Measurements from ENCODE around the gene TMEM97.

Gene TMEM97

DNA sequence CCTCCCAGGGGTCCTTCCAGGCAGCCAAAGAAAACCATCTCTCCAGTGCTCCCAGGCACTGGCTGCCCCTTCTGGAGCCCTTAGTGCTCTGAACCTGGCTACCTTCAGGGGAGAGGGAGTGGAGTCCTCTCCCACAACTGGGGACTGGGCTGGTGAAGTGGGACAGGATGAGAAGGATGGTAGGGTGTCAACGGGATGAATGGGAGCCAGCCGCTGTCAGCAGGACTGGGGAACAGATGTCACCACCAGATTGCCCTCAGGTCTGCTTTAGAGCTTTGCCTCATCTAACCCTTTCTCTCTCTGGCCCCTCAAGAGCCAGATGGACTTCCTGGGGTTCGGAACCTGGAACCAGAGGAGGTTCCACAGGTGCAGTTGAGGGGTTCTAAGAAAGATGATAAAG is 46.5 kb downstream of the TMEM97 start:
- no peak for DNase-seq (ENCODE audit: low read depth)

DNA sequence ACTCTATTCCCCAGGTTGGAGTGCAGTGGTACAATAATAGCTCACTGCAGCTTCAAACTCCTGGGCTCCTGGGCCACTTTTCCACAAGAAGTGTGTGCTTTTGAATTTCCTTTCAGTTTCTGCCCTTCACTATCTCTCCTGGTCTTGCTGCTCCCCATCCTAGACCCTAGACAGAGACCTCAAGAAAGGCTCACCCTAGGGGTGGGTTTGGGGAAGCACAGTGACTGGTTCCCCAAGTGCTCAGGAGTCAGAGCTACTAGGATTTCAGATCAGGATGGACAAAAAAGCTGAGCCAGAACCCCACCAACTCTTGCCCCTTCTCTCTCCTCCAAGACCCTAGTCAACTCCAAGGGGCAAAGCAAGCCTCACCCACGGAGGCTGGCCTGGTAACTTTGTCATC is 47.6 kb downstream of the TMEM97 start:
- DNase-seq (ENCODE audit: low read depth): no peak

DNA sequence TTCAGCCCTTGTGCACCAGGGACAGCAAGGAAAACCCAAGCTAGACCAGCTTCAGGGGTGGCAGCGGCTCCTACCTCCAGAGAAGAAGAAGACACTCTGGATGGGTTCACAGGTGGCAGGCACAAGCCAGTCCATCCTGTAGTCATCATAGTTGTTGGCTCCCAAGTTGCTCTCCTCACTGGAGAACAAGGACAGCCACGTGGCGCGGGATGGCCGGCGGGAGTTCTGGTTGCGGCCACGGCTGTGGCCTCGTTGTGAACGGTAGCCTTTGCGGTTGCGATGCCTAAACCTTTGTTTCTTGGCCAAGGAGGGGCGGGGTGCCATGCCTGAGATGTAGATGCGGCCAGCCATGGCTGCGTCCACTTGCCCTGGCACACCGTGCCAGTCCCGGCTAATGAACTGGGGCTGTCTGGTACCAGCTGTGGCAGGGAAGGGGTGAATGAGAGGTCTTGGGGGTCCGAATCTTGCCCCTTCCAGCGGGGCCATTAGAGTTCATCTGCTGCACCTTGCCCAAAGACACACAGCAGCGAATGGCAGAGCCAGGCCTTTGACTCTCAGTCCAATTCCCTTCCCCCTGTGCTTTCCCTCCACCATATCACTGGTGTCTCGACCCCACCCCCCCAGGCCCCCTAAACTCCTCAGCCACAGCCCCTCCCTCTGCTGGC is 48.8 kb downstream of the TMEM97 start:
- DNase-seq (ENCODE audit: low read depth): no peak

DNA sequence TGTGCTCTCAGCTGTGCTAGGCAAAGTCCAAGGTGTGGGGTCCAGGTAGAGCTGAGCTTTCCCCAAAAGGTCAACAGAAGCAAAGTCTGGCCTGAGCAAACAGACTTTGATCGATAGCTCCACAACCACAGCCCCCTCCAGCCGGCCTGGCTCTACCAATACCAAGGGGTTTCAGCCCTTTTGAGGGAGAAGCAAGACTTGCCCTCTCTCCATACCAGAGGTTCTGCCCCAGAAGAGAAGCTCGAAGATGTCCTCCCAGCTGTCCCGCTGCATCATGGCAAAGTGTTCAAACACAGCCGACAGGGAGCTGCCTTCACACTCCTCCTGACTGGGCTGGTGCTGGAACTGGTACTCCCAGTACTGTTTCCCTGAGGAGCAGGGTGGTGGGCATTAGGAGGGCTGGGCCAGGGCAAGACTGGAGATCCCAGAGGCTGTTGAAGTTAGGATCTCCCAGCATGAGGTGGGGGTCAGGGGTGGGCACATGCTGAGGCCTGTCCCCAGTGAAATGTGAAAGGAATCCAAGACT is 49.4 kb downstream of the TMEM97 start:
- DNase-seq (ENCODE audit: low read depth): no peak

DNA sequence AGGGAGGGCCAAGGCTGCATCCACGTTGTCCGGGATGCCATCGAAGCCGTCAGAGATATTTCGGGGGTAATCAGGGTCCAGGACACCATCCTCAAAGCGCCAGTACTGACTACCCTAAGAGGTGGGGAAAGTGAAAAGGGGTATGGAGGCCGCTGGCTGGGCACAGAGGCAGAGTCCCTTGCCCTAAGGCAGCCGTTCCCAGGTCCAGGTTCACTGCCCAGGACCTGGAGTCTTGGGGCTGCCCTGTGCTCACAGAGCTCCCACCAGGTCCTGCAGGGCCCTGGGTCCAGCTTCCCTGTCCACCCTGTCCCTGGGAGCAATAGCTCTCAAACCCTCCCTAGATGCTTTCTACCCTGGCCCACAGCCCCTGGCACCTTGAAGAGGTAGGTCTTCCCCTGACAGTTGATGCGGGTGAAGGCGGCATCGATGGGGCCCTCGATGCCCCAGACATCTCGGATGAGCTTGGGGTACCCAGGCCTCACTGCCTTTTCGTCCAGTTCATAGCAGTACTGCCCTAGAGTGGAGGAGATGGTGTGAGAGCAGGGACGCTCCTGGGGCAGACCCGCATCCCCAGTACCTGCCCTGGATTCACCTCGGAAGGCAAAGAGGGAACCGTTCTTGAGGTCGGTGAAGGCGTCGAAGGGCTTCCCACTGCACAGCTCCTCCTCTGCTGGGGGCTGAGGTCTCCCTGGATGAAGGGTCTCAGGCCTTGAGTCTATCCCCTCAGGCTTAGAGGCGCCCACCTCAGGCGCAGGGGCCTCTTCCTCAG is 50.1 kb downstream of the TMEM97 start:
- DNase-seq (ENCODE audit: low read depth): no peak

DNA sequence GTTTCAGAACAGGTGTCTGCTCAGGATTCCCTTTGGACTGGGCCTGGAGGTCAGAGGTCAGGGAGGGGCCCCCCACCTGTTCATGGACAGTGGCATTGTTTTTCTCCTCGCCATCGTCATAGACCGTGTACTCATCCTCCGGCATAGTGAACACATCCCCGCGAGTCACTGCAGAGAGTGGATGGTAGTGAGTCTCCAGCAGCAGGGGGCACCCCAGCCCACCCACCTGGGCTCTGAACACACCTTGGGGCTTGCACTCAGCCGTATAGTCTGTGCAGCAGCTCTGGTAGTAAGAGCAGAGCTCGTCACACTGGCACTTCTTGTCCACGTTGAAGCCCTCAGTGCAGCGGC is 50.7 kb downstream of the TMEM97 start:
- no peak for DNase-seq (ENCODE audit: low read depth)

DNA sequence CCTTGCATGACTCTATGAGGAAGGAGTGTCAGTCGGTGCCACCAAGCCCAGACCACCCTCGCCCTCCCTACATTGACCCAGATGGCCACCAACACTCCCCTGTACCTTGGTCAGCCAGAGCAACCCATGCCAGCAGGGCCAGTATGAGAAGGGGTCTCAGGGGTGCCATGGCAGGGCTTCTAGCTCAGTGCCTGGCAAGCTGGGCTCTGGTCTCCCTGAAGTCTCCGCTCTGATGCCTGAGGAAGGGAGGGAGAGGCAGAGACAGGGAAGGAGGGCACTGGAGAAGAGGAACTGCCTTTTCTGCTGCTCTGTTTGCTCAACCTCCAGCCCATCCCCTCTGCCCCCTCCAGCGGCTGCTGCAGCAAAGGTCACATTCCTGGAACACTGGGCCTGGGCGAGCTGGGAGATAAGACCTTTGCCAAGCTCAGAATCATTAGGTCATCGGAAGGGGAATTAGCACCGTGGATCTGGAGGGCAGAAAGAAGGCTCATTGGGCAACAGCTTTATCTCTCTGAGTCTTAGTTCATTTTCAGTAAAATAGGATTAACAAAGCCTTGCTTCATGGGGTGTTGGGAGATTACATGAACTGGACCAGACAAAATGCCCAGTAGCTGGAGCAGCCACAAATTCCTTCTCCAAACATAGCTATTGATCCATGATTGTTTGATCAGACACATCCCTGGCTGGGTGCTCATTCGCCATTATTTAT is 51.2 kb downstream of the TMEM97 start, which contains the start of gene VTN:
VTN (minus strand) TSS at position 273 of the 709 bp plus-strand sequence; CDS start at position 169, 104 bp downstream.
- peak; percentile 61 for DNase-seq (ENCODE audit: low read depth)

DNA sequence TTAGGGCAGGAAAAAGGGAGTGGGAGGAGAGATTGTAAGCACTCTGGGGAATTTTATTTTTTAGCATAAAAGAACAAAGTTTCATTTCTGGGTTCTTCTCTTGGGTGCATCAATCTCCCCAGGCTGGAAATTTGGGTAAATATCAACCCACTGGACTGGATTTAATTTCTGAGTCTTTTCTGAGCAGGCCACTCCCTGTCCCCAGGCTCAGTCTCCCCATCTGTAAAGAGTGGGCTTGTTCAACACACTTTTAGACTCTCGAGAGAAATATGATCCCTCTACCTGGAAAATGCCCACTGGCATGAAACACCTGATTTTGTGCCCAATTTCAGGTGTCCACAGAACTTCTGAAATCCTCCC is 51.7 kb downstream of the TMEM97 start:
- DNase-seq (ENCODE audit: low read depth): no peak

DNA sequence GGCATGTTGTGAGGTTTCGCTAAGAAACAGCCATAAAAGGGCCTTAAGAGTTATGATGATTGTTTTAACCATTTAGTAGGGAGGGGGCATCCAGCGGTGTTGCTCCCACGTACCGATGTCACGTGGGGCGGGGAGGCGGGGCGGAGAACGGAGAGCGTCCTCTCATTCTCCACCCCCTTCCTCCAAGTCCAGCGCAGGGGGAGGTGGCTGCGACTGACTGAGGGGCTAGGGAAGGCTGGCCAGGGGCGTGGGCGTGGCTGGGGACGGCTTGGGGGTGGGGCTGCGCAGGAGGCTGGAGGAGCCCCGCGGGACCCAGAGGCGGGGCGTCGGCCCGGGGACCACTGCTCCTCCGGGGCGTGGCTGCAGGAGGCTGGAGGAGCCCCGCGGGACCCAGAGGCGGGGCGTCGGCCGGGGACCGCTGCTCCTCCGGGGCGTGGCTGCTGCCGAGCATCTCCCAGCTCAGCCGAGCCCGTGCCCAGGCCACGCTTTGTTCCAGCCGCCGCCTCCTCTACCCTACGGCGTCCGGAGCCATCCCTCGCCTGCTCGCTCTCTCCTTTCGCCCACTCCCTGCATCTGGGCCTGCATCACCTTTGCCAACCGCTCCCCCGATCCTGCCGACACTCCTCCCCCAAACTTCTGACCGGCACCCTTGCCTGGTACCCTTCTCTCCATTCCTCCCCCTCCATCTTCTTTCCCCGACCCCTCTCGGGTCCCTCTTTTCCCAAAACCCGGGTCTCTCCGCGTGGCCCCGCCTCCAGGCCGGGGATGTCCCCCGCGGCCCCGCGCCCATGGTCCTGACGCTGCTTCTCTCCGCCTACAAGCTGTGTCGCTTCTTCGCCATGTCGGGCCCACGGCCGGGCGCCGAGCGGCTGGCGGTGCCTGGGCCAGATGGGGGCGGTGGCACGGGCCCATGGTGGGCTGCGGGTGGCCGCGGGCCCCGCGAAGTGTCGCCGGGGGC is 52.5 kb downstream of the TMEM97 start, which contains the start of gene SARM1:
SARM1 (plus strand) TSS at position 450 of the 958 bp plus-strand sequence; CDS start at position 789, 339 bp downstream.
- DNase-seq (ENCODE audit: low read depth): peak; percentile 81

DNA sequence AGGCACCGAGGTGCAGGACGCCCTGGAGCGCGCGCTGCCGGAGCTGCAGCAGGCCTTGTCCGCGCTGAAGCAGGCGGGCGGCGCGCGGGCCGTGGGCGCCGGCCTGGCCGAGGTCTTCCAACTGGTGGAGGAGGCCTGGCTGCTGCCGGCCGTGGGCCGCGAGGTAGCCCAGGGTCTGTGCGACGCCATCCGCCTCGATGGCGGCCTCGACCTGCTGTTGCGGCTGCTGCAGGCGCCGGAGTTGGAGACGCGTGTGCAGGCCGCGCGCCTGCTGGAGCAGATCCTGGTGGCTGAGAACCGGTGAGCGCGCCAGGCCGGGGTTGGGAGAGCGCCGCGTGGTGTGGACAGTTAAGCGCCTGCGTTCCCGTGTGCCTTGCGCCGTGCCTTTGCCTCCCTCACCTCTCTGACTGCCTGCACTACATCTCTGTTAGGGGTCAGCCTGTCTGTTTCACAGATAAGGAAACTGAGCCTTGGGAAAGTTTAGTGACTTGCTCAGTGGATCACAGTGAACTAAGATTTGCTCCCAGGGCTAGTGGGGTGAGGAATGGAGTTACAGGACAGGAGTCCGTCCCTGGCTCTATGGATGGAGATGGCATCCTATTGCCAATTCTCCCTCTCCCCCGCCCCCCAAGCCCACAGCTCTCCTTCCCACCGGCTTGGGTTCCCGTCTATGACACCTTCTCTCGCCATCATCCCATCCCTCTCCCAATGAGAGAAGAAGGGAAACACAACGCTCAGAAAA is 53.4 kb downstream of the TMEM97 start:
- DNase-seq (ENCODE audit: low read depth): no peak

DNA sequence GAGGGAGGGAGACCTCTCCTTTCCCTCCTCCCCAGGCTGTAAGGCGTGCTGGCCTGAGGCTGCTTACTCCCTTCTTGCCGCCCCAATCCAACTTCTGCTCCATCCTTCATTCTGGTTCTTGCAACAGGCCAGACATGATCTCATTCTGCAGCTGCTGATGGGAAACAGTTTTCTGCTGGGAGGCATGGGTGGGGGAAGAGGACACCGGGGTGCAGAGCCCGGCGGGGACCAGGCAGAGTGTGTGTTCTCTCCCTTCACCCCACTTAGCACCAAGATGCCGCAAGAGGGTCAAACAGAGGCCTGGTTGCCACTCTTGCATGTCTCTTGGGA is 53.9 kb downstream of the TMEM97 start:
- no peak for DNase-seq (ENCODE audit: low read depth)

All from iris pigment epithelial cell (primary cell).